ENCODE measurements around the gene PRKAG2.

DNA sequence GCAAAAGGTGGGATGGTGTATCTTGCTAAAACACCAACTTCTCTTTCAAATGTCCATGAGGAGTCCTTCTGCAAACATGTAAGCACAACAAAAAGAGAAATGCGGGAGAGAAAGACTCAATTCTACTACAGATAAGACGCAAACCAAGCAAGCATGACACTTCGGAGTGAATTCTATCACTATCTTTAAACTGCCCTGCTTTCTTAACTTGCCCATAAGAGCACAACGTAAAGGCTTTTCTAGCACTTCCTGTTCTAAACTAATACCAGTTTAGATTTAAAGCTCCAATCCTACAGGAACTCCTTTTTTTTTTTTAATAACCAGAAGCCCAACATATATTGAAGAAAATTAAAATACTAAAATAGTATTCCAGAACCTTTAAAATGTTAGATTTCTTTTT, 365.6 kb downstream of the PRKAG2 start:
- TF ChIP-seq, protein P1, sequence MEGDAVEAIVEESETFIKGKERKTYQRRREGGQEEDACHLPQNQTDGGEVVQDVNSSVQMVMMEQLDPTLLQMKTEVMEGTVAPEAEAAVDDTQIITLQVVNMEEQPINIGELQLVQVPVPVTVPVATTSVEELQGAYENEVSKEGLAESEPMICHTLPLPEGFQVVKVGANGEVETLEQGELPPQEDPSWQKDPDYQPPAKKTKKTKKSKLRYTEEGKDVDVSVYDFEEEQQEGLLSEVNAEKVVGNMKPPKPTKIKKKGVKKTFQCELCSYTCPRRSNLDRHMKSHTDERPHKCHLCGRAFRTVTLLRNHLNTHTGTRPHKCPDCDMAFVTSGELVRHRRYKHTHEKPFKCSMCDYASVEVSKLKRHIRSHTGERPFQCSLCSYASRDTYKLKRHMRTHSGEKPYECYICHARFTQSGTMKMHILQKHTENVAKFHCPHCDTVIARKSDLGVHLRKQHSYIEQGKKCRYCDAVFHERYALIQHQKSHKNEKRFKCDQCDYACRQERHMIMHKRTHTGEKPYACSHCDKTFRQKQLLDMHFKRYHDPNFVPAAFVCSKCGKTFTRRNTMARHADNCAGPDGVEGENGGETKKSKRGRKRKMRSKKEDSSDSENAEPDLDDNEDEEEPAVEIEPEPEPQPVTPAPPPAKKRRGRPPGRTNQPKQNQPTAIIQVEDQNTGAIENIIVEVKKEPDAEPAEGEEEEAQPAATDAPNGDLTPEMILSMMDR (IDR thresholded peaks at IDR 0.05) = no peak
- no peak for TF ChIP-seq POLR2A (IDR thresholded peaks at IDR 0.05)

Data from thyroid gland (tissue), 4 donors.